Glutamatergic neuron (in vitro differentiated cells): ENCODE results near the gene SELENON. TPM values are rescaled to one million over a fixed set of nuclear protein-coding genes. Genes with fewer than 3 reads are reported as not detected.

Experiments used
- DNase-seq: peaks from one replicate; pipeline ENCODE4 v3.0.0; 2022
- H3K27ac Mint-ChIP-seq: one replicate; pipeline ENCODE4 v1.8.0; 2020; ENCODE audit warnings: mild to moderate bottlenecking, mixed read lengths, inconsistent platforms; ENCODE audit not compliant: unreplicated experiment
- H3K27me3 Mint-ChIP-seq: one replicate; pipeline ENCODE4 v1.8.0; 2020; ENCODE audit warnings: mild to moderate bottlenecking, moderate library complexity, mixed read lengths, inconsistent platforms; ENCODE audit not compliant: unreplicated experiment
- H3K36me3 Mint-ChIP-seq: one replicate; pipeline ENCODE4 v1.8.0; 2020; ENCODE audit warnings: mild to moderate bottlenecking, mixed read lengths, inconsistent platforms; ENCODE audit not compliant: unreplicated experiment
- H3K4me1 Mint-ChIP-seq: one replicate; pipeline ENCODE4 v1.8.0; 2020; ENCODE audit warnings: mild to moderate bottlenecking, low read depth, mixed read lengths, inconsistent platforms; ENCODE audit not compliant: unreplicated experiment
- H3K4me3 Mint-ChIP-seq: one replicate; pipeline ENCODE4 v1.8.0; 2020; ENCODE audit warnings: mild to moderate bottlenecking, mixed read lengths, inconsistent platforms; ENCODE audit not compliant: unreplicated experiment
- H3K9me3 Mint-ChIP-seq: one replicate; pipeline ENCODE4 v1.8.0; 2020; ENCODE audit warnings: mild to moderate bottlenecking, moderate library complexity, mixed read lengths, inconsistent platforms; ENCODE audit not compliant: unreplicated experiment
- total RNA-seq: library from RNA; stranded (reverse); fragmentation: NEBNext Ultra II Directional; extraction: Animal tissue kit (Norgen Biotek cat#: 25700); gene quantifications from one replicate; pipeline ENCODE4 v1.2.1, GENCODE V29; 2021; ENCODE audit not compliant: unreplicated experiment
- TF ChIP-seq, protein P1 (sequence below): fragments of 200-600 bp; sonication (generic); IDR thresholded peaks from one replicate; pipeline ENCODE4 v1.5.0; 2021; ENCODE audit not compliant: partially characterized antibody, unreplicated experiment

The SELENON gene
- total RNA-seq, 1 donor from 2014 or later, result 79.8 TPM

- no peaks in the 10 kb centered on the region for H3K4me1 Mint-ChIP-seq
- H3K4me3 Mint-ChIP-seq, result no peak overlapping the region
- H3K9me3 Mint-ChIP-seq, result peaks cover 1% of the 10 kb centered on the region
- peaks cover 5% of the 10 kb centered on the region for H3K27me3 Mint-ChIP-seq
- TF ChIP-seq, protein P1, sequence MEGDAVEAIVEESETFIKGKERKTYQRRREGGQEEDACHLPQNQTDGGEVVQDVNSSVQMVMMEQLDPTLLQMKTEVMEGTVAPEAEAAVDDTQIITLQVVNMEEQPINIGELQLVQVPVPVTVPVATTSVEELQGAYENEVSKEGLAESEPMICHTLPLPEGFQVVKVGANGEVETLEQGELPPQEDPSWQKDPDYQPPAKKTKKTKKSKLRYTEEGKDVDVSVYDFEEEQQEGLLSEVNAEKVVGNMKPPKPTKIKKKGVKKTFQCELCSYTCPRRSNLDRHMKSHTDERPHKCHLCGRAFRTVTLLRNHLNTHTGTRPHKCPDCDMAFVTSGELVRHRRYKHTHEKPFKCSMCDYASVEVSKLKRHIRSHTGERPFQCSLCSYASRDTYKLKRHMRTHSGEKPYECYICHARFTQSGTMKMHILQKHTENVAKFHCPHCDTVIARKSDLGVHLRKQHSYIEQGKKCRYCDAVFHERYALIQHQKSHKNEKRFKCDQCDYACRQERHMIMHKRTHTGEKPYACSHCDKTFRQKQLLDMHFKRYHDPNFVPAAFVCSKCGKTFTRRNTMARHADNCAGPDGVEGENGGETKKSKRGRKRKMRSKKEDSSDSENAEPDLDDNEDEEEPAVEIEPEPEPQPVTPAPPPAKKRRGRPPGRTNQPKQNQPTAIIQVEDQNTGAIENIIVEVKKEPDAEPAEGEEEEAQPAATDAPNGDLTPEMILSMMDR, result no peak
- H3K27ac Mint-ChIP-seq, result no peak overlapping the region
- no peak for DNase-seq
- H3K36me3 Mint-ChIP-seq, result peaks cover 5% of the 10 kb centered on the region
Observed at GRCh38 chr1:25861316-25862286, 61.6 kb downstream of the SELENON start.

GRCh38 chr1:25862785-25863485, 62.9 kb downstream of the SELENON start:
- Mint-ChIP-seq H3K9me3 (peaks cover 1% of the 10 kb centered on the region), H3K36me3 (peaks cover 5% of the 10 kb centered on the region), H3K27me3 (peaks cover 5% of the 10 kb centered on the region), H3K4me3 (no peak overlapping the region), H3K27ac (no peak overlapping the region), H3K4me1 (peaks cover 5% of the 10 kb centered on the region)
- DNase-seq, result no peak
- TF ChIP-seq, protein P1, result no peak

DNA sequence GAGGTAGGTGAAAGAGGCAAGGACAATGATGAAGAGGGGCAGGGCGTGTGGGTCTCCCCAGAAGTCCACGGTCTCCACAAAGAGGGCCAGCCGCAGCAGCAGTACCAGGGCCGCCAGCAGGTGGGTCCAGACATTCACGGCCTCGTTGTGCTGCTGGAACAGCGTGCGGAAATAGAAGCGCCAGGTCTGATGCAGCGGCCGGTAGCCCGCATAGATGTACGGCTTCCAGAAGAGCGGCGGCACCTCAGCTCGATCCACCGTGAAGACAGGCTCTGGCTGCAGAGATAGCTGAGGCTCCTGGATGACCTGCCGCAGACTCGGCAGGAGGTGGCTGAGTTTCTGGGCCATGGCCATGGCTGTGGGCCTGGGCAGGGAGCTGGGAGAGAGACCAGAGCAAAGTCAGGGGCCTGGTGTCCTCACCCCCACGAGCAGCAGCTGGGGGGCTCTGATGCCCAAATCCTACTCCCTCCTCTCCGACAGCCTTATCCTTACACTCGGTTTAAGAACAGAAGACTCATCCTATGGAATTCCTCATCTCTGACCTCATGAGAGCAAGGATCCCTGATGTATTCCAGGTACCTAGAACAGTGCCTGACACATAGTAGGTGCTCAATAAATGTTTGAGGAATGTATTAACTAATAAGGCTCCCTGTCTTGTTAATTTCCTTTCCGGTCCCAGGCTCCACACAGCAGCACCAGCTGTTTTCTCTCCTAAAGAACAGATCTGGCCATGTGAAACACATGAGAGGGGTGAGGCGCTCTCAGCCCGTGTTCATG, 63.7 kb downstream of the SELENON start:
- Mint-ChIP-seq H3K27ac (no peak overlapping the region), H3K4me1 (peaks cover 7% of the 10 kb centered on the region), H3K36me3 (peaks cover 5% of the 10 kb centered on the region), H3K9me3 (peaks cover 1% of the 10 kb centered on the region), H3K4me3 (no peak overlapping the region), H3K27me3 (peaks cover 5% of the 10 kb centered on the region)
- no peak for DNase-seq
- TF ChIP-seq, protein P1, result no peak

GRCh38 chr1:25864434-25864833, 64.4 kb downstream of the SELENON start:
- peaks cover 5% of the 10 kb centered on the region for H3K36me3 Mint-ChIP-seq
- H3K4me3 Mint-ChIP-seq, result no peak overlapping the region
- TF ChIP-seq, protein P1, result no peak
- H3K27me3 Mint-ChIP-seq, result peaks cover 5% of the 10 kb centered on the region
- H3K9me3 Mint-ChIP-seq, result peaks cover 1% of the 10 kb centered on the region
- H3K27ac Mint-ChIP-seq, result no peak overlapping the region
- DNase-seq, result no peak
- H3K4me1 Mint-ChIP-seq, result peaks cover 7% of the 10 kb centered on the region
